Activated CD4-positive, alpha-beta T cell treated with anti-CD3 and anti-CD28 coated beads, Interleukin-2, amount 50 U/mL, for 1 hour (primary cell): ENCODE data around the gene ANKMY2.
A peak's percentile ranks its signal among the peaks of the same experiment; 100 is the strongest.
"Not testable (repeated sequence)": the region's sequence is repeated elsewhere in the genome, so short reads cannot be mapped to it uniquely, and the experiment has no call there.

ENCODE experiments used
- DNase-seq: peaks from one replicate; pipeline ENCODE4 v3.0.0-alpha.2; 2020

ANKMY2 gene

DNA sequence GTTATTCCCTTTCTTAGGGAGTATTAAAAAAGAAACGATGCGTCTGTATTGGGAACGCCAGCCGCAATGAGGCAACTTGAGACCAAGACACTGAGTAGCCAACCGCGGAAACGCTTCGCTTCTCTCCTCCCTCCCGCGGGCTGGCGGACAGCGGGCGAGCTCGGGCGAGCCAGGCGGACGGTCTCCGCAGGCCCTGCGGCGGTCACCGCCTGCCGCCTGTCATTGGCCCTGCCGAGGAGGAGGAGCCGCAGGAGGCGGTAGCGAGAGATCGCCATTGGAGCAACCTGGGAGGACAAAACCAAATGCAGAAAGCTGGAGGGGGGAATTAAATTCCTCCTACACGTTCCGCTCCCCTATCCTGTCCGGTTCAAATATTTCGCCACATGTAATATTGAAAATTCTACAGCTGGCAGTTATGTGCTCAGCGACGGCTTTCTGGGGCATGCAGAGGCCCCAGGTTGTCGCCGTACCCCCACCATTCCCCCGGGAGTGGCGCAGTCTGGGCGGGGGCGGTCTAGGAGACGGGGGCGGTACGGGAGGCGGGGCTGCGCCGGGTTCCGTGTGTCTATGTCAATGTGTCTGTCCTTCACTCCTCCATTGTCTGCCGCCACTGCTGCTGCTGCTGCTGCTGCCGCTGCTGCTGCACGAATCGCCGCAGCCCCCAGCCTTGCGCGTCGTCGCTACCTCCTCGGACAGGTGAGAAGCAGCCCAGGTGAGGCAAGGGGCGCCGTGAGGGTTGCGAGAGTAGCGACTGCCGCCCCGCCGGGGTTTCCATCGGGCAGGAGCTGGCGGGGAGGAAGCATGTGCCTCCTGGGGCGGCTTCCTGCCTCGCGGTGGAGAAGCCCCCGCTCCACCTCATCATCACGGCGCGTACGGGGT, at the start of gene ANKMY2, which contains the start of gene BZW2:
TSS of gene ANKMY2 (minus strand) at position 162 of the 879 bp plus-strand sequence. CDS start 181 bp downstream, outside the sequence.
TSS of gene BZW2 (plus strand) at position 589 of the 879 bp plus-strand sequence. CDS start 19,263 bp downstream, outside the sequence.
- DNase-seq: peak; percentile 87

DNA sequence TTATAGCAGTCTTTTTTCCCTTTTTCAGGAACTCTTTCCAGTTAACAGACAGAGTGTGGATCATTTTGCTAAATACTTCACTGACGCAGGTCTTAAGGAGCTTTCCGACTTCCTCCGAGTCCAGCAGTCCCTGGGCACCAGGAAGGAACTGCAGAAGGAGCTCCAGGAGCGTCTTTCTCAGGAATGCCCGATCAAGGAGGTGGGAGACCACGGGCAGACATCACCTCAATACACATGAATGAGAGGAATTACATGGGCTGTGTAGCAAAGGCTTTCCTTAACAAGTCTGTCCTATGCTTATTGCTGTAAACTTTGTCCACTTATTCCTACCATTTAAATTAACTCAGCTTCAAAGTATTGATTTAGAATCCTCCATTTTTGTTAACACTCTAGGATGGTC, 49.3 kb upstream of the ANKMY2 start:
- DNase-seq: no peak

DNA sequence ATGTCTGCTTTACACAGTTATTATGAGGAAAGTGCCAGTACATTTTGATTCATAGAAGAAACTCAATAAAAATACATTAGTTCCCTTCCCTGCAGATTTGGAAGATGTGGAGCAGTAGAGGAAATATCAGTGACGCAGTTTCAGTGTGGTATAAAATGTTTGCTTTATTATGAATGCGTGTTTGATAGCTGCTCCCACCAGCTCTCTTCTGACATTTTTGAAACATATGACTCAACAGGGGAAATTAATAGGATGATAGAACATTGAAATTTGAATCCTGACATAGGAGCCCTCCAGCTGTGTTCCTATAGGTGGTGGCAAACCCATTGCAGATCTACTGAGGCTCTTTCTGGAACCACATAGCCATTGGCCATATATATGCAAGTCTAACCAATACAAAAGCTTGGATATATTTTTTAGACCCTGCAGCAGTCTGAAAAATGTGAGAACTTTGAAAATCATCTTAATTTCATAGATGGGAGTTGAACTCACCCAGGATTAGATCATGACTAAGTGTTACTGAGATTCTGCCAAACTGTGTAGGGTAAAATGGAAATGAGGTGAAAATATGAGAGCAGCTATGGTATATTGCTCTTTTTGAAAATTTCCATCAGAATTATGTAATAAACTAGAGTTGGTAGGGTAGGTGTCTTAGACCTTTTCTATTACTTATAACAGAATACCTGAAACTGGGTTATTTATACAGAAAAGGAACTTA, 48.2 kb upstream of the ANKMY2 start:
- DNase-seq: no peak

DNA sequence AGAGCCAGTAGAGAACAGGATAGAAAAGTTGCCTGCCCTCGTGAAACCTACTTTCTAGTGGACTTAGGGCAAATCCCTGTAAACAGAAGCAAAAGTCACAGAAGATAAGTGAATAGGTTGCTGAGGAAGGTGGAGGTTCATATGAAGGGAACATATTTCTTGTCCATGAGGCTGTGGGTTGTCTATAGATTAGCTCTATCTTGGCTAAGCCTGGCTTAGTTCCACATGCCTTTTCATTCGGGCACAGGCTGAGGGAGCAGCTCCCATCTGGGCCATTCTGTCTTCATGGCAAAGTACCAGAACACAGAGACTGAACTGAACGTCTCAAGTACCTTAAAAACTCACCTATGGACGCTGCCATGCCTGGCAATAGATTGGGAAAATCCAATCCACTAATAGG, 45.7 kb upstream of the ANKMY2 start:
- DNase-seq: no peak

DNA sequence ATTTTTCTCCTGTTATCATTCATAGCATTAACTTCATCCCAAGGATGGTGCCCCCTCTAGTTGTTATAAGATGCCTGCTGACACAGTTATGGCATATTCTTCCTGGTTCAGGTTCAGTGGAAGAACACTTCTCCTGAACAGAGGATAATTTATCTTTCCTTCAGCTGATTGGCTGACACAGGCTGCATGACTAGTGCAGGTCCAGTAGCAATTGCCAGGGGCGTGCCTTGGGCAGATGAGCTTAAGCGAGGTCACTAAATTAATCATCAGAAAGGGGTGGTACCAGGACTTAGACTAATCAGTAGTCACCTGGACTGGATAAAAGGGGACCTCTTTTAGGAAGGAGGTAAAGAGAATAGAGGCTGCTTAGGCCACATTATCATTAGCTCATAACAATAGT, 42.7 kb upstream of the ANKMY2 start:
- no peak for DNase-seq

DNA sequence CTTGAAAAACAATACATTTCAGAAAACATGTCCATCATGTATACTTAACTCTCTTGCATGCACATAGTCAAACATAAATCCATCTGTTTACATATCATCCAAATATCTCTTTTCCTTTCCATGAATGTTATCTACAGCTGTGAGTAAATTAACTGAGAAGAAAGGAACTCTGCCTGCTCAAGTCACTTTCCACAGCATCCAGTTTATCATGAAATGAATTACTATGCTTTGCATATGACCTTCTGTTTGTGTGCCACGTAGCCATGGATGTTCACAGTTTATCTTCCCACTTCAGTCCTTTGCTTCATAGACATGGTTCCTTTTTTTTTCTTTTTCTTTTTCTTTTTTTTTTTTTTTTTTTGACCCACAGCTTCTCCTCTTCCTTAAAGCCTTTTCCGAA, 40.0 kb upstream of the ANKMY2 start:
- no peak for DNase-seq

DNA sequence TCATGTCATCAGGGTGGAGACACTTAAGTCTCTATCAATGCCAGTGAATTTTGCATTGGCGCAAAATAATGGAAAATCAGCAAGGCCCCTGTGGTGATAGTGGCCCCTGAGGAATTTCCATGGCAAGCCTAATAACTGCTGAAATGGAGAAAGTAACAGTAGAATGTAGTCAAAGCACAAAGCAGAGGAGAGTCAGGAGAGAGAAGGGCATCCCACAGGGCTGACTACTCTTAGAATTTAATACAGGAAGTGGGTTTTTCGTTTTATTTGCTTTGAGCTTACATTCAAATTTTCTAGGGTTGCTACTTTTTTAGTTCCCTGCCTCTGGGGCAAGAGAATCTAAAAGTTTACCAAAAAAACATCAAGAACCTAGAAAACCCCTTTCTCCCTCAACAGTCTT, 39.4 kb upstream of the ANKMY2 start:
- DNase-seq: no peak

DNA sequence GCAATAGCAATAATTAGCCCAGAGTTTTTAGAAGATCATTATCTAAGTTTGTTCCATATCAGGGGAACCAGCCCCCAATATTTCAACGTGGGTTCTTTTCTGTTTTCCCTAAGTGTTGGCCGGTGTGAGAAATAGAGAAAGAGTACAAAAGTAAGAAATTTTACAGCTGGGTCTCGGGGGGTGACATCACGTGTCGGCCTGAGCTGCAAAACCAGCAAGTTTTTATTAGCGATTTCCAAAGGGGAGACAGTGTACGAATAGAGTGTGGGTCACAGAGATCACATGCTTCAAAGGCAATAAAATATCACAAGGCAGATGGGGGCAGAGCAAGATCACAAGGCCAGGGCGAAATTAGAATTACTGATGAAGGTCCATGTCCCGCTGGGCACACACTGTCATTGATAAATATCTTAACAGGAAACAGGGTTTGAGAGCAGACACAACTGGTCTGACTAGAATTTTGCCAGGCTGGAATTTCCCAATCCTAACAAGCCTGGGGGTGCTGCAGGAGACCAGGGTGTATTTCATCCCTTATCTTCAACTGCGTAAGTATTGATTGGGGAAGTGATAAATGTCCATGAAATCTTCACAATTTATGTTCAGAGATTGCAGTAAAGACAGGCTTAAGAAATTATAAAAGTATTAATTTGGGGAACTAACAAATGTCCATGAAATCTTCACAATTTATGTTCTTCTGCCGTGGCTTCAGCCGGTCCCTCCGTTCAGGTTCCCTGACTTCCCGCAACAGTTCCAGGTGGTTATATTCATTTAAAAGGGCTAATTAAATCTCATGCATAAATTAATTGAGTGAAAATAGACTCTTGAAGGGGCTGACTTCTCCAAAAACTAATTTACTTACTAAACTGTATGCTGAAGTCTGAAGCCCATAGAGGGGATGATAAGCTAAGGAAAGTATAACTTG, 33.4 kb upstream of the ANKMY2 start:
- DNase-seq: not testable (repeated sequence)

DNA sequence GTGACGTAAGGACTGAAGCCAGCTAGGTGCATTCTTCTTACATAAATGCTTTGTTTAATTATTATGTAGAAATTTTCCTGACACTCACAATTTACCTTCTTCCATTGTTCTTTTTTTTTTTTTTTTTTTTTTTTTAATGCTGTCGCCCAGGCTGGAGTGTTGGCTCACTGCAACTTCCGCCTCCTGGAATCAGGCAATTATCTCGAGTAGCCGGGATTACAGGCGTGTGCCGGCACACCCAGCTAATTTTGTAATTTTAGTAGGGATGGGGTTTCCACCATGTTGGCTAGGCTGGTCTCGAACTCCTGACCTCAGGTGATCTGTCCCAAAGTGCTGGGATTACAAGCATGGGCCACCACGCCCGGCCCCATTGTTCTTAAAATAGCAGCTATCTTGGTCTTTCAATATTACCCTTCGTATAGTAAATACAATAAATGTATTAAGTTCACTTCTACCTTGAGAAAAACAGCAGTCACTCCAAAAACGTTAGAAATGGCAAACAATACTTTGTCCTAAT, 32.5 kb upstream of the ANKMY2 start:
- DNase-seq: no peak

DNA sequence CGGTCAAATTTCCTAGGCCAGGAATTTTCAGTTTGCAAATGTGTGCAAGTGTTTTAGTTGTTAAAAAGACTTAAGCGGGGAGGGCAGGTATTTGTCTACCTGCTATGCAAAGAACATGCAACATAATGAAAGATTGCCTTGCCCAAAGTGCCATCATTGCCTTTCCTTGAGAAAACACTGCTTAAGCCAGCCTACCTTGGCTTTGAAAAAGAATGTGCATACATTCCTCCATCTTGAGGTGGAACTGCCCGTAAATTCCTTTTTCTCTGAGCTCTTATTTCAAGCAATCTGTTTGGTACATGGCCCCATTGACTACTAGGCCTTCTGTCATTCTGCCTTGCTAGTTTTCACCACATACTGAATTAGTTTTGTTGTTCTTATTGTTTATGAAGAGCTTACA, 29.7 kb upstream of the ANKMY2 start:
- no peak for DNase-seq

DNA sequence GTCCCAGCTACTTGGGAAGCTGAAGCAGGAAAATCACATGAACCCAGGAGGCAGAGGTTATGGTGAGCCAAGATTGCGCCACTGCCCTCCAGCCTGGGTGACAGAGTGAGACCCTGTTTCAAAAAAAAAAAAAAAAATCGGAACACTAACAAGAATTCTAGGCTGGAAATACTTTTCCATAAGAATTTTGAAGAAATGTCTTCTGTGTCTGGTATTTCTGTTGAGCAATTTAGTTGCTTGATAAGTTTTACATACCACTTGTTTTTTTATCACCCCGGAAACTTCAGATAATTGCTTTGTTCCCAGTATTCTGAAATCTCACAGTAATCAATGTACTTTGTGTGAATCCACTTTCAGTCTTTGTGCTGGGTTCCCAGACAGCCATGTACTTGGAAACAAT, 26.3 kb upstream of the ANKMY2 start:
- no peak for DNase-seq

DNA sequence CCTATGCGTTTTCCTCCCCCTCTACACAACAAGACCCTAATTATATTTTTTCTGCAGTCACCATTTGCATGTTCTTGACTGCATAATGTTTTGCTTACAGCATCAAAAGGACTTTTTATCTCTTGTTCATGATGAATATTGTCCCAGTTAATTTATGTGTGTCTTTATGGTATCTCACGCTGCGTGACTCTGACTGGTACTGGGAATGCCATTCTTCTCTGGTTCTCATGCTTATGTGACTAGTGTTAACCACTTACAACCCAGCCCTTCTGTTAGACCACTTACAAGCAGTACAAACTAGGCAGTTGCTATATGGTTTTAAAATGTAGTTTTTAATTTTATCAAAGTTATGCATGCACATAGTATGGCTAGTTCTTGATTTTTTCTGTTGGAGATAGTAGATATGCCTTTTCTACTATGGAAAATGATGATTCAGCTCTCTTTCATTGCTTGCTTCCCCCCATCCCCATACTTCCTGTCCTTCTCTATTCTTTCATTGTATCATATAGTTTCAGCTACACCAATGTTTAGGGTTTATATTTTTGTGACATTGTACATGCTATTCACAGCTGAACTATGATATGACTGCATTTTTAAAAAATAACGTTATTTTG, 25.3 kb upstream of the ANKMY2 start:
- no peak for DNase-seq

DNA sequence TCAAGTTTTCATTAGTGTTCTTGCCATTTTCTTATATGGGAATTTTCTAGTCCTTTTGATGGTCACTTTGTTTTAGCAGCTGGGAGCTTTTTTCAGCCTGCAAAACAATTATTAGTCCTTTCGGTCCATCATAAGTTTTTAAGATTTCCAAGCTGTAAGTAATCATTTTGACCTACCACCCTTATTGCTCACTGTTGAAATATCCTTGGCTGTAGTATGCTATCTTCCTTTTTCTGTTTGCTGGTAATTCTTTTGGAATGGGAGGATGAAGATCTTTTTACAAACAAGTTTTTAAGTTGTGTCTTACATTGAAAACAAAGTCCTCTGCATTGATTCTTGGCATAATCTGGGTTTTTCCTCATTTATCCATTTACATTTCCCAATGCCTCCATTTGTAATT, 24.5 kb upstream of the ANKMY2 start:
- DNase-seq: no peak

DNA sequence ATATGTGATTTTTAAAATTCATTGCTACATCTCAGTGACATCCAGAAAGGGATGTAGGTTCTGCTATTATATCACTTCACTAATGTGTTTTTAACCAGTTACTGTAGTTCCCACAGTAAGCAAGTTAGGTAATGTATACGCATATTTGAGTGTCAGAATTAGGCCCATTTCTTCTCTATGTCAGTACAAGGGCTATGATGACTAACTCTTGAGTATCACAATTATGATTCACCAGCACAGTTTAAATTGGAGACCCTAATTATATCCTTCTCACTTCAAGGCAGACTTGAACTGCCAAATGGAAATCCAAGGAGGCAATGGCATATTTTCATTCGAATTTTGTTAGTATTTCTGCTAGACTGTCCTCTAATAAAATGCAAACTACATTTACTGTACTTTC, 24.0 kb upstream of the ANKMY2 start:
- DNase-seq: no peak

DNA sequence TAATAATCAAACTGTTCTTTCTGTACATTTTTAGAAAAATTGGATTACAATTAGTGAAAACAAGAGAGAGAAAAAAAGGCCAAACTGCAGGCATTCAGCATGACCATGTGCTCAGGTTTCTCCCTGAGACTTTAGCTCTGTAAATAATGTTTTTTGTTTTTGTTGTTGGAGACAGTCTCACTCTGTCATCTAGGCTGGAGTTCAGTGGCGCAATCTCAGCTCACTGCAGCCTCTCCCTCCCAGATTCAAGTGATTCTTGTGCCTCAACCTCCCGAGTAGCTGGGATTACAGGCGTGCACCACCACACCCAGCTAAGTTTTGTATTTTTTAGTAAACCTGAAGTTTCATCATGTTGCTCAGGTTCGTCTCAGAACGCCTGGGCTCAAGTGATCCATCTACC, 23.4 kb upstream of the ANKMY2 start:
- DNase-seq: no peak

DNA sequence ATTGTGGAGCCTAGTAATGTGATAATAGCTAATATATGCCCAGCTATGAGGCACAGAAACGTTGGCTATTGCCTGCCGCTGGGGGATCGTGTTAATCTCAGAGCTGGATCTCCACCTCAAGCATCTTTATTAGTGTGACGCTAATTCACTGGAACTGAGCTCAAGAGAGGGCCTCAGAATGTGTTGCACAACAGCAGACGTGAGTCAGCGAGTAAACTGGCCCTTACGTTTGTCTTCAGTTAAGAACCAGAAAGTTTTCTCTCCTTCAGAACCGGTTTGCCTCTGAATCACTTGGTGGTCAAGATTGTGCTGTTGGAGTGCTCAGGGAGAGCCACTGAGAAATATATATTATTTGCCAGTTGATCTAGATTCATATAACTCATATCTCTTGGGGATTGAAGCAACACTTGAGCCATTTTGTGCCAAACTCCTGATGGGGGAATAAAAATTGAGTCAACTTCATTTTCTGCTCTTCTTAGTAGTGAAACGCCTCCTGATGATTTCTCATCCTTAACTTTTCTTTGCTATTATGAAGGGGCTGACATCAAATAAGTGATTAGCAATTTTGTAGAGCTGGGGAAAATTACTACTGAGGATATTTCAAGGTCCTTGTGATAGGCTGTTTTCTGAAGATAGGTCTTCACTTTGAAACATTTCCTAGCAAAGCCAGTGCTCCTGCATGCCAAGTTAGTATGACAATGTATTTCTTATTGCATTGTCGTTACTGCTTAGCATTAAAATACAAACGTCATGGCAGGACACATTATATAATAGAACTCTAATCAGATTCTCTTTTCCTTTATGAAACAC, 22.7 kb upstream of the ANKMY2 start:
- no peak for DNase-seq

DNA sequence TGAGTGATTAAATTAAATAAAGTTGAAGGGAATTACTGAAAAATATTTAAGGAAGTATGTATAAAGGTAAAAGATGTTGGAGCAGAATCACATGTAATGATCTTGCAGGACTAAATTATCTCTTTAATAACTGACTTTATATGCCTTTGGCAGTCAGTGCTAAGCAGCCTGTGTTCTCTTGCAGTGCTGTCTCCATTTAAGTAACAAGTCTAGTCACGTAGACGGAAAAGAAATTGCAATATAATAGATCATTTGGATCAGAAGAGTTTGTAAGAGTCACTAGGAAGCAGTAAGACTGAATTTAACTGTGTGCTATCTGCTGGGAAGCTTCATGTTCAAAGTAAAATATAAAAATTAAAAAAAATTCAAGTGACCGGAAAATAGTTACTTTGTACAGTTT, 21.8 kb upstream of the ANKMY2 start:
- DNase-seq: no peak

DNA sequence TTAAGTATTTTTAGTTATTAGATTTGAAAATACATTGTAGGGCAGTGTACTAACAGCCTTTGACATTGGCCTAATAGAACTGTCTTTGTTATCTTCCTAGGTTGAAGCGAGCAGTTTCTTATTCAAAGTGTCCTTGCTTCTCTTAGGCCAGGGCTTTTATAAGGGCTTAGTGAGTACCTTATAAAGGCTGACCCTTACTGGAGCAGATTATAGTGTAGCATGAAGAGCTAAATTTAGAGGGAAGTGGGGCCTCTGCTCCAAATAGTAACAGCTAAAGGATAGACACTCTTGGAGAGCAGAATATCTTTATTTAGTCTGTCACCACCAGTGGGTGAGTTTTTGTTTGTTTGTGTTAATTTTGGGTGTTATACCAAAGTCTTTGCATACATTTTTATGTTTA, 16.4 kb upstream of the ANKMY2 start:
- DNase-seq: no peak

DNA sequence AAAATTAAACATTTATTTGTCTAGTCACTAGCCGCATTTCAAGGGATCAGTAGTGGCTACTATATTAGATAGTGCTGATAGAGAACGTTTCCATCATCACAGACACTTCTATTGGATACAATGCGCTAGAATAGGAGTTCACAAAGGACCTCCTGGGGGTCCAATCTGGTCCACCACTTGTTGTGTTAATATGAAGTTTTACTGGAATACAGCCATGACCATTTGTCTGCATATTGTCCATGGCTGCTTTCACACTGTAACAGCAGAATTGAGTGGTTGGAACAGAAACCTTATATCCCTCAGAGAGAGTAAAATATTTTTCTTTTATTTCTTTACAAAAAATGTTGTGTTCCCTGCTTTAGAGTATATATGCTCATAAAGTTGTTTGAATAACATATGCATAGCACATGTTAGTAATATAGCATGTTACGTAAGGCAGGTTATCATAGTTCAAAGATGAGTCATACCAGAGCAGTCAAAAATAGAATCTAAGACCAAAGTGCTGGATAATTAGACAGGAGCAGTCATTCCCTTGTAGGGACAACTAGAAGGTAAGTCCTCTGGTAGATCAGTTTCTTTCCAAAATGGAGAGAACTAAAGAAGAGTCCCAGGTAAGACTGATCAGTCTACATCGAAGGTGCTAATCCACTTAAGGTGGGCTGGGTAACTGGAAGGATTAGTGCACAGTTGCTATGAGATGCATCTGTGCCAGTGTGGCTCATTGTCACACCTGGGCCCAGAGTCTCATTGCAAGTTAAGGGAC, 15.3 kb upstream of the ANKMY2 start:
- no peak for DNase-seq

DNA sequence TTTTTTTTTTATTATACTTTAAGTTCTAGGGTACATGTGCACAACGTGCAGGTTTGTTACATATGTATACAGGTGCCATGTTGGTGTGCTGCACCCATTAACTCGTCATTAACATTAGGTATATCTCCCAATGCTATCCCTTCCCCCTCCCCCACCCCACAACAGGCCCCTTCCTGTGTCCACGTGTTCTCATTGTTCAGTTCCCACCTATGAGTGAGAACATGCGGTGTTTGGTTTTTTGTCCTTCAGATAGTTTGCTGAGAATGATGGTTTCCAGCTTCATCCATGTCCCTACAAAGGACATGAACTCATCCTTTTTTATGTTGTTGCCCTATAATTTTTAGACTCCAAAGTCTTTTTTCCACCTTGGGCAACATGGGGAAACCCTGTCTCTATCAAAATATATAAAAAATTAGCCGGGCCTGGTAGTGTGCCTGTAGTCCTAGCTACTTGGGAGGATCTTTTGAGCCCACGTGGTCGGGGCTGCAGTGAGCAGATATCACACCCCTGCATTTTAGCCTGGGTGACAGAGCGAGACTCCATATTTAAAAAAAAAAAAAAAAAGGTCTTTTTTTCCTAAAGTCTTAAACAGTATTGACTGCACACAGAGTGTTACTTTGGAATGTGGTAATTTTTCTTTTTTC, 14.4 kb upstream of the ANKMY2 start:
- not testable (repeated sequence) for DNase-seq
